ENCODE results near the gene MEIOB. TPM values are rescaled to one million over a fixed set of nuclear protein-coding genes. Genes with fewer than 3 reads are reported as not detected.
A peak's percentile ranks its signal among the peaks of the same experiment; 100 is the strongest.
"Not testable (repeated sequence)": the region's sequence is repeated elsewhere in the genome, so short reads cannot be mapped to it uniquely, and the experiment has no call there.

Gene MEIOB, protein sequence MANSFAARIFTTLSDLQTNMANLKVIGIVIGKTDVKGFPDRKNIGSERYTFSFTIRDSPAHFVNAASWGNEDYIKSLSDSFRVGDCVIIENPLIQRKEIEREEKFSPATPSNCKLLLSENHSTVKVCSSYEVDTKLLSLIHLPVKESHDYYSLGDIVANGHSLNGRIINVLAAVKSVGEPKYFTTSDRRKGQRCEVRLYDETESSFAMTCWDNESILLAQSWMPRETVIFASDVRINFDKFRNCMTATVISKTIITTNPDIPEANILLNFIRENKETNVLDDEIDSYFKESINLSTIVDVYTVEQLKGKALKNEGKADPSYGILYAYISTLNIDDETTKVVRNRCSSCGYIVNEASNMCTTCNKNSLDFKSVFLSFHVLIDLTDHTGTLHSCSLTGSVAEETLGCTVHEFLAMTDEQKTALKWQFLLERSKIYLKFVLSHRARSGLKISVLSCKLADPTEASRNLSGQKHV
- total RNA-seq, result 0.41 TPM

DNA sequence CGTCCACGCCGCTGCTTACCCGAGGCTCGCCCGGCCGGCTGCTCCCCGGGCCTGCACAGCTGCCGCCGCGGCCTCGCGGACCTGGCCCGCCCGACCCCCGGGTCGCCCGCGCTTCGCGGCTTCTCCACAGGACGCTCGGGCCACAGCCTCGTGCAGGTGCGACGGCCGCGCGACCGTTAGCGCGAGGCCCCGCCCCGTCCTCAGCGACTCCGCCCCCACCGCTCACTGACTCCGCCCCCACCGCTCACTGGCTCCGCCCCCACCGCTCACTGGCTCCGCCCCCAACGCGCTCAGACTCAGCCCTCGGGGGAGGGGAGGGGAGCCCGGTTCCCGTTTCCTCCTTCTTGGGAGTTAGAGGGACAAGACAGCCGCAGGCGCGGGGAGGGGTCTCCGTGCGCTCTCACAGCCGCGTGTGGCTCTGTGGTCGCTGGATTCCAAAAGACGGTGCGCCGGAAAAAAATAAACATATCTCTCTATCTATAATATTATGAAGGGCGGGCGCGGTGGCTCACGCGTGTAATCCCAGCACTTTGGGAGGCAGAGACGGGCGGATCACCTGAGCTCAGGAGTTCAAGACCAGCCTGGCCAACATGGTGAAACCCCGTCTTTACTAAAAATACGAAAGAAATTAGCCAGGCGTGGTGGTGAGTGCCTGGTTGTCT is at the start of gene MEIOB:
Gene MEIOB, minus strand, starts transcription at position 191 of the 662 bp plus-strand sequence. CDS start 3,989 bp downstream, outside the sequence.
- FAIRE-seq (no peak), DNase-seq (ENCODE audit: low spot score in 2 of 2) (peak; percentile 25 to 54)

DNA sequence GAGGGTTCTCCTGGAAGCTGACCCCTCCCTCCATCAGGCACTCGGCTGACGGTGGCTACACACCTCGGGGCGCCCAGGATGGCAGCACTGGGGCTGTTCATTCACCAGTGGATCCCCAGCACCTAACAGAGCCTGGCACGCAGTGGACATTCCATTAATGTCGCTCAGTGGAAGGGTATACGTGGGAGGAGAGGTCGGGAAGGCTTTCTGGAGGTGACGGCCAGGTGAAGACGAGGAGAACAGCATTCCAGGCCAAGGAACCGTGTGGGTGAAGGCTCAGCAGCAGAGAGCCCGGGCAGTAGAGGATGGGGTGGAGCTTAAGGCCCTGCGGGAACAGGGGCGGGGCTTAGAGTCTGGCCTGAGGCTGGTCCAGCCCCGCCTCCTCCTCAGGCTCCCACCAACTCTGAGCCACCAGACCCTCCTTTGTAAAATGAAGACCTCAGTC is 48.8 kb upstream of the MEIOB start:
- FAIRE-seq (no peak), DNase-seq (ENCODE audit: low spot score in 2 of 2) (no peak)

- DNase-seq (ENCODE audit: low spot score in 2 of 2); FAIRE-seq: not testable (repeated sequence)
These were observed 48.2 kb upstream of the MEIOB start for GRCh38 chr16:1920122-1920521.

- DNase-seq (ENCODE audit: low spot score in 2 of 2) (no peak), FAIRE-seq (no peak)
These were observed 47.5 kb upstream of the MEIOB start for GRCh38 chr16:1919327-1919998.

- DNase-seq (ENCODE audit: low spot score in 2 of 2) (no peak), FAIRE-seq (no peak)
These were observed 46.7 kb upstream of the MEIOB start, which contains the start of gene HS3ST6 for GRCh38 chr16:1918351-1919326. TSS of gene HS3ST6 (minus strand) at chr16:1918415. CDS start at chr16:1918323, 92 bp downstream.

- DNase-seq (ENCODE audit: low spot score in 2 of 2), result no peak
- no peak for FAIRE-seq
These were observed 45.8 kb upstream of the MEIOB start for GRCh38 chr16:1917665-1918350.

GRCh38 chr16:1917056-1917664 is 45.2 kb upstream of the MEIOB start:
- DNase-seq (ENCODE audit: low spot score in 2 of 2) (no peak), FAIRE-seq (no peak)

DNA sequence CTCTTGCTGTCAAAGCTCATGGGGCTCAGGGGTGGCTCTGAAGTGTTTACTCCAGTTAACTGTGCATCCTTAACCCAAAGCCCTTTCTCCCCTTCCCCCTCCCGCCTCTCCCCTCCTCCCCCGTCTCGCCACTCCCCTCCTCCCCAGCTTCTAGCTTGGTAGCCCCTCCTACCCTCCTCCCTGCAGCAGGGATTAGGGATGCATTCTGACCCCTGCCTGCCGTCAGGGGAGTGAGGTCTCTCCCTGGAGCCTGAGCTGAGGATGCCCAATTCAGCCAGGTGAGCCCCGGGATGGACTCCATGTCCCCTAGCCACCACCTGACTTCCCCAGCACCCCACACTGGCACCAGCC is 44.7 kb upstream of the MEIOB start:
- FAIRE-seq (no peak), DNase-seq (ENCODE audit: low spot score in 2 of 2) (no peak)

GRCh38 chr16:1915732-1916639 is 44.0 kb upstream of the MEIOB start:
- no peak for FAIRE-seq
- DNase-seq (ENCODE audit: low spot score in 2 of 2), result no peak

- FAIRE-seq (no peak), DNase-seq (ENCODE audit: low spot score in 2 of 2) (no peak)
These were observed 43.0 kb upstream of the MEIOB start for GRCh38 chr16:1914988-1915387.

DNA sequence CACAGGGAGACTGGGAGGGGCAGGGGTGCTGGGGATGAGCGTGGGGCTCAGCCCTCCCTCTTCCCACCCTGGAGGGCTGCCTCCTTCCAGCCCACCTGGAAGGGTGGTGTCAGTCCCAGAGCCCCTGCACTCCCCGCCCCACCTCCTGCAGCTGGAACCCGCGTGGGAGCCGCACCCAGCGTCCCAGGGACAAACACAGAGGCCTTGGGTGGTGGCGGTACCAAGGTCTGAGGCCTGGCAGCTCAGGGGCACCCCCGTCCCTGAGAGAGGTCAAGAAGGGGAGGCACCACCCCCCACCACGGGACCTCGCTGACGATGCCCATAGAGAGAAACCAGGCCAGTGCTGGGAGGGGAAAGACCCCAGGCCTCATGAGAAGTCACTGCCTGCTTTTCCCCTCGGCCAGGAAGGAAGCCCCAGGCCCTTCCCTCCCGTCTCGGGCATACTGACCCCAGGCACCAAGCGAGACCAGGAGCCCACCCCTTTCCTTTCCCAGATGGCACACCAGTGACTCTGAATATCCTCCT is 42.2 kb upstream of the MEIOB start:
- DNase-seq (ENCODE audit: low spot score in 2 of 2) (no peak), FAIRE-seq (no peak)

DNA sequence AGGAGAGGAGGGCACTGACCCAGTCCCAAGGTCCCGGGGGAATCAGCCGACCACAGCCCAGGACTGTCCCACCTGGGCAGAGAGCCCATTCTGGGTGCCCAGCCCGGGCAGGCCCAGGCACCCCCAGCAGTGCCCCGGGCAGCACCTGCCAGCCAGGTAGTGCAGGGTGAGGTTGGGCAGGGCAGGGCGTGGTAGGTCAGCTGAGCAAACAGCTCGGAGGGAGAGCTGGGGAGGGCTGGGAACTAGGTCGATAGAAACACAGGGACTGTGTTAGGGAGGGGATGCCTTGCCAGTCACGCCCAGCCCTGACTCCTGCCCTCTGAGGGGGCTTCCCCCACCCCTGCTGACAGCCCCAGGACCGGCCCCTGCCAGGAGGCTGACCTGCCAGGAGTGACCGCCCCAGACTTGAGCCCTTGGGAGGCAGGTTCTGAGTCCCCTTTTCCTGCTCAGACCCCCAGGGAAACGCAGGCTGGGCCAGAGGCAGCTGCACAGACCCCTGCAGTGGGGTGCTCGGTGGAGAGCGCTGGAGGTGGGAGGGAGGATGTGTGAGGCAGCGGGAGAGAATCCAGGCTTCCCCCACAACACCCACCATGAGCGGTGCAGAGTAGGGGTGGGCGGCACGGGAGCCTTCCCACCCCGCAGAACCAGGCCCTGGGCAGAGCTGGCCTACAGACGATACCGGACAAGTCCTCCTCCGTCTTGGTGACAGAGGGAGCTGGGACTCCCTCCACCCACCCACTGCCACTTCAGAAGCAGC is 41.5 kb upstream of the MEIOB start:
- DNase-seq (ENCODE audit: low spot score in 2 of 2), result no peak
- no peak for FAIRE-seq

DNA sequence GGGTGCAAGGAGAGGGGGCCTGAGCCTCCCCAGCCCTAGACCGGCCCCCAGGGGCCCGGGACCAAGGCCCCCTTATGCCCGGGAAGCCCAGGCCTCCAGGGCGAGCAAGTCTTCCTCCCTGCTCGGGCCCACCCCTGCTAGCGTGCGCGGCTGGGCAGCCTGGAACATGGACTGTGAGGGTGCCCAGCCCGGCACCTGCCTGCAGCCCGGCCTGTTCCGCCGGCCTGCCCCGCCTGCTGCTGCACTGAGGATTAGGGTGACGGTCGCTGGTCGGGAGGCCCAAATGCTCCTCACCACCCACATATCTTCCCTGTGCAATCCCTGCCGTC is 40.2 kb upstream of the MEIOB start:
- FAIRE-seq (no peak), DNase-seq (ENCODE audit: low spot score in 2 of 2) (no peak)

GRCh38 chr16:1911467-1912214 is 39.7 kb upstream of the MEIOB start:
- DNase-seq (ENCODE audit: low spot score in 2 of 2) (no peak), FAIRE-seq (no peak)

GRCh38 chr16:1909561-1910231 is 37.7 kb upstream of the MEIOB start:
- no peak for FAIRE-seq
- DNase-seq (ENCODE audit: low spot score in 2 of 2), result no peak

DNA sequence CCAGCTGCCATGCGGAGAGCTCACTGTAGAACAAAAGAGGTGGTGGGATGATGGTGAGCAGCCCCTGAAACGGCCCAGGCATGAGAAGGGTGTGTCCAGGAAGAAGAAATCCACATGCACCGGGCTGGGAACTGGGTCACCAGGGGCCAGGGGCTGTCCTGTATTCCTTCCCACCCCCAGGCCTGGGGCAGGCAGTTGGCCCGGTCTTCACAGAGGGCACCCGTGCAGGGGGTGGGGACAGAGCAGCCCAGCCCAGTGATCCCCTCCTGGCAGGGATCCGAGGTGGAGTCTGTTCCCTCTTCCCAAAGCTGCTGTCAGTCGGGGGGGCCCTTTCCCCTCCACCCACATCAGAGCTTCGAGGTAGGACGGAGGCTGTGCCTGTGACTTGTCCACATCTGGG is 37.0 kb upstream of the MEIOB start:
- FAIRE-seq, result no peak
- no peak for DNase-seq (ENCODE audit: low spot score in 2 of 2)

All from frontal cortex (tissue), 4 donors.